ENCODE data around the gene BRINP1. TPM values are rescaled to one million over a fixed set of nuclear protein-coding genes. Genes with fewer than 3 reads are reported as not detected.

The BRINP1 gene
- total RNA-seq, 1 experiment from 2014 or later = not detected

GRCh38 chr9:119148855-119149254 is 220.4 kb downstream of the BRINP1 start:
- no peak for DNase-seq (ENCODE audit: low read depth)

GRCh38 chr9:119137479-119137878 is 231.8 kb downstream of the BRINP1 start:
- DNase-seq (ENCODE audit: low read depth) = no peak

GRCh38 chr9:119126040-119126439 is 243.2 kb downstream of the BRINP1 start:
- no peak for DNase-seq (ENCODE audit: low read depth)

GRCh38 chr9:119121899-119122298 is 247.3 kb downstream of the BRINP1 start:
- DNase-seq (ENCODE audit: low read depth) = no peak

GRCh38 chr9:119117409-119117808 is 251.8 kb downstream of the BRINP1 start:
- DNase-seq (ENCODE audit: low read depth) = peak; percentile 9

Data from HT1080 (cell line).